ENCODE data around the gene NNMT.

Gene NNMT

GRCh38 chr11:114259124-114259526, 37.1 kb upstream of the NNMT start:
- no peaks in the 10 kb centered on the region for H3K9me3 Mint-ChIP-seq
- ATAC-seq, result no peak

GRCh38 chr11:114259551-114259983, 36.6 kb upstream of the NNMT start:
- no peaks in the 10 kb centered on the region for H3K9me3 Mint-ChIP-seq
- no peak for ATAC-seq
- DNase-seq (ENCODE audit: low spot score in 2 of 2), result no peak
- H3K36me3 Mint-ChIP-seq, result peaks cover 49% of the 10 kb centered on the region
- peaks cover 25% of the 10 kb centered on the region for H3K4me1 Mint-ChIP-seq
- no peak overlapping the region for H3K4me3 Mint-ChIP-seq
- H3K27ac Mint-ChIP-seq, result peak overlapping the region; percentile 77

More at GRCh38 chr11:114259124-114259526, 37.1 kb upstream of the NNMT start:
- no peak for DNase-seq (ENCODE audit: low spot score in 2 of 2)
- peaks cover 53% of the 10 kb centered on the region for H3K36me3 Mint-ChIP-seq
- H3K27ac Mint-ChIP-seq, result peak overlapping the region; percentile 77
- peaks cover 25% of the 10 kb centered on the region for H3K4me1 Mint-ChIP-seq
- no peak overlapping the region for H3K4me3 Mint-ChIP-seq

GRCh38 chr11:114260077-114260476, 36.1 kb upstream of the NNMT start:
- no peak for DNase-seq (ENCODE audit: low spot score in 2 of 2)
- no peak for ATAC-seq
- no peak overlapping the region for H3K4me3 Mint-ChIP-seq
- no peaks in the 10 kb centered on the region for H3K9me3 Mint-ChIP-seq
- H3K36me3 Mint-ChIP-seq, result peaks cover 45% of the 10 kb centered on the region
- H3K4me1 Mint-ChIP-seq, result peaks cover 25% of the 10 kb centered on the region
- H3K27ac Mint-ChIP-seq, result peak overlapping the region; percentile 77

GRCh38 chr11:114260483-114260882, 35.7 kb upstream of the NNMT start:
- Mint-ChIP-seq H3K9me3 (no peaks in the 10 kb centered on the region), H3K36me3 (peaks cover 41% of the 10 kb centered on the region), H3K4me3 (no peak overlapping the region), H3K27ac (peak overlapping the region; percentile 77), H3K4me1 (peaks cover 25% of the 10 kb centered on the region)
- no peak for DNase-seq (ENCODE audit: low spot score in 2 of 2)
- ATAC-seq, result no peak

- Mint-ChIP-seq H3K36me3 (peaks cover 28% of the 10 kb centered on the region), H3K27ac (no peak overlapping the region), H3K4me3 (no peak overlapping the region), H3K9me3 (no peaks in the 10 kb centered on the region), H3K4me1 (peaks cover 23% of the 10 kb centered on the region)
- no peak for DNase-seq (ENCODE audit: low spot score in 2 of 2)
- no peak for ATAC-seq
Measured at GRCh38 chr11:114261791-114262190, 34.4 kb upstream of the NNMT start.

GRCh38 chr11:114262681-114263512, 33.3 kb upstream of the NNMT start:
- Mint-ChIP-seq H3K36me3 (peaks cover 20% of the 10 kb centered on the region), H3K4me1 (peaks cover 14% of the 10 kb centered on the region), H3K27ac (no peak overlapping the region), H3K9me3 (no peaks in the 10 kb centered on the region), H3K4me3 (no peak overlapping the region)
- ATAC-seq (no peak), DNase-seq (ENCODE audit: low spot score in 2 of 2) (no peak)

GRCh38 chr11:114263513-114264170, 32.6 kb upstream of the NNMT start:
- Mint-ChIP-seq H3K9me3 (no peaks in the 10 kb centered on the region), H3K27ac (no peak overlapping the region), H3K4me1 (peaks cover 11% of the 10 kb centered on the region), H3K36me3 (peaks cover 14% of the 10 kb centered on the region), H3K4me3 (no peak overlapping the region)
- no peak for DNase-seq (ENCODE audit: low spot score in 2 of 2)
- ATAC-seq, result no peak

GRCh38 chr11:114264381-114264780, 31.8 kb upstream of the NNMT start:
- Mint-ChIP-seq H3K36me3 (peaks cover 7% of the 10 kb centered on the region), H3K4me3 (no peak overlapping the region), H3K9me3 (no peaks in the 10 kb centered on the region), H3K4me1 (peaks cover 5% of the 10 kb centered on the region), H3K27ac (no peak overlapping the region)
- ATAC-seq, result no peak
- no peak for DNase-seq (ENCODE audit: low spot score in 2 of 2)

- Mint-ChIP-seq H3K27ac (no peak overlapping the region), H3K36me3 (no peaks in the 10 kb centered on the region), H3K9me3 (no peaks in the 10 kb centered on the region), H3K4me3 (no peak overlapping the region), H3K4me1 (no peaks in the 10 kb centered on the region)
- ATAC-seq (no peak), DNase-seq (ENCODE audit: low spot score in 2 of 2) (no peak)
Measured at GRCh38 chr11:114265122-114265878, 30.9 kb upstream of the NNMT start.

GRCh38 chr11:114269498-114269897, 26.7 kb upstream of the NNMT start:
- Mint-ChIP-seq H3K4me1 (no peaks in the 10 kb centered on the region), H3K27ac (no peak overlapping the region), H3K36me3 (no peaks in the 10 kb centered on the region), H3K4me3 (no peak overlapping the region), H3K9me3 (no peaks in the 10 kb centered on the region)
- ATAC-seq (no peak), DNase-seq (ENCODE audit: low spot score in 2 of 2) (no peak)

- Mint-ChIP-seq H3K36me3 (no peaks in the 10 kb centered on the region), H3K9me3 (no peaks in the 10 kb centered on the region), H3K27ac (no peak overlapping the region), H3K4me3 (no peak overlapping the region), H3K4me1 (no peaks in the 10 kb centered on the region)
- DNase-seq (ENCODE audit: low spot score in 2 of 2), result no peak
- no peak for ATAC-seq
Measured at GRCh38 chr11:114270531-114271270, 25.5 kb upstream of the NNMT start.

GRCh38 chr11:114271316-114271715, 24.9 kb upstream of the NNMT start:
- H3K4me3 Mint-ChIP-seq, result no peak overlapping the region
- DNase-seq (ENCODE audit: low spot score in 2 of 2) (no peak), ATAC-seq (no peak)
- H3K9me3 Mint-ChIP-seq, result no peaks in the 10 kb centered on the region
- H3K4me1 Mint-ChIP-seq, result no peaks in the 10 kb centered on the region
- H3K27ac Mint-ChIP-seq, result no peak overlapping the region
- no peaks in the 10 kb centered on the region for H3K36me3 Mint-ChIP-seq

- DNase-seq (ENCODE audit: low spot score in 2 of 2) (no peak), ATAC-seq (no peak)
- Mint-ChIP-seq H3K4me1 (no peaks in the 10 kb centered on the region), H3K27ac (no peak overlapping the region), H3K36me3 (no peaks in the 10 kb centered on the region), H3K4me3 (no peak overlapping the region), H3K9me3 (no peaks in the 10 kb centered on the region)
Measured at GRCh38 chr11:114272311-114272710, 23.9 kb upstream of the NNMT start.

- no peaks in the 10 kb centered on the region for H3K9me3 Mint-ChIP-seq
- no peaks in the 10 kb centered on the region for H3K4me1 Mint-ChIP-seq
- H3K4me3 Mint-ChIP-seq, result no peak overlapping the region
- DNase-seq (ENCODE audit: low spot score in 2 of 2), result no peak
- no peak for ATAC-seq
- H3K27ac Mint-ChIP-seq, result no peak overlapping the region
- H3K36me3 Mint-ChIP-seq, result no peaks in the 10 kb centered on the region
Measured at GRCh38 chr11:114273071-114273470, 23.1 kb upstream of the NNMT start.
